A549 (cell line): ENCODE results near the gene IKZF3. TPM values are rescaled to one million over a fixed set of nuclear protein-coding genes. Genes with fewer than 3 reads are reported as not detected.

Experiments used
- ATAC-seq, 2 experiments: fragments of 200-7000 bp in 1 of 2; fragments of >200 bp in 1 of 2; cut with Nextera tagmentation in 1 of 2; cut with Tn5 transposase in 1 of 2; 3 replicates each; pipeline versions ENCODE4 v1.8.0 to v1.9.1; 2018 to 2020; ENCODE audit warnings: mild to moderate bottlenecking in 1 of 2, moderate library complexity in 1 of 2
- CTCF ChIA-PET: fragments of 300-600 bp; sonication (Branson Sonifier 250); formaldehyde crosslinking; extraction: SDS; loops from one replicate; lab custom pipeline; 2021; ENCODE audit warnings: antibody characterized with exemption, inconsistent platforms; lab: Yijun Ruan, JAX
- POLR2A ChIA-PET: fragments of 350-600 bp; formaldehyde crosslinking; extraction: SDS; loops from one replicate; lab custom pipeline; 2021; ENCODE audit warnings: antibody characterized with exemption, inconsistent platforms; lab: Yijun Ruan, JAX
- DNase-seq, 2 experiments: peaks; one replicate each; pipeline versions ENCODE4 v3.0.0 to v3.0.0-alpha.2; 2011 to 2016; ENCODE audit warnings: low read depth in 1 of 2, low spot score in 1 of 2
- FAIRE-seq: peaks from 2 replicates; lab custom pipeline; 2011; peaks lifted over from hg19 to GRCh38; lab: Jason Lieb, UNC
- H3K27ac ChIP-seq, 2 experiments: fragments of >200 bp; sonication (Bioruptor Twin); formaldehyde crosslinking; 3 replicates each; pipeline ENCODE4 v1.5.1; 2016 to 2017
- H3K4me1 ChIP-seq: fragments of >200 bp; sonication (Bioruptor Twin); formaldehyde crosslinking; 3 replicates; pipeline ENCODE4 v1.6.1; 2016
- H3K4me2 ChIP-seq: fragments of >200 bp; sonication (Bioruptor Twin); formaldehyde crosslinking; 3 replicates; pipeline ENCODE4 v1.6.1; 2016
- H3K4me3 ChIP-seq: fragments of >200 bp; sonication (Bioruptor Twin); formaldehyde crosslinking; 3 replicates; pipeline ENCODE4 v1.5.1; 2016
- H3K9me3 ChIP-seq: fragments of >200 bp; sonication (Bioruptor Twin); formaldehyde crosslinking; 3 replicates; pipeline ENCODE4 v1.6.1; 2016
- ATOH8 ChIP-seq: fragments of 250-450 bp; sonication (Bioruptor Pico); IDR thresholded peaks from 2 replicates; pipeline ENCODE4 v1.5.0; 2020; ENCODE audit warnings: low read depth, mild to moderate bottlenecking, moderate library complexity
- BCL3 ChIP-seq: fragments of >200 bp; sonication (Bioruptor Twin); formaldehyde crosslinking; IDR thresholded peaks from 3 replicates; pipeline ENCODE4 v1.6.1; 2016
- BHLHE40 ChIP-seq: IDR thresholded peaks from 2 replicates; pipeline ENCODE4 v1.6.1; 2012; ENCODE audit warnings: low read depth, low read length, inconsistent platforms
- CBX2 ChIP-seq: fragments of 200-600 bp; sonication (generic); IDR thresholded peaks from 2 replicates; pipeline ENCODE4 v1.6.1; 2016; ENCODE audit warnings: low read depth, mild to moderate bottlenecking, borderline replicate concordance
- E2F6 ChIP-seq: IDR thresholded peaks from 2 replicates; pipeline ENCODE4 v1.6.1; 2012; ENCODE audit warnings: low read depth, borderline replicate concordance
- EHF ChIP-seq: fragments of 250-450 bp; sonication (Bioruptor Pico); IDR thresholded peaks from 2 replicates; pipeline ENCODE4 v1.5.0; 2020; ENCODE audit warnings: mild to moderate bottlenecking
- EHMT2 ChIP-seq: fragments of 200-600 bp; sonication (generic); IDR thresholded peaks from 2 replicates; pipeline ENCODE4 v1.6.1; 2016; ENCODE audit warnings: antibody characterized with exemption, low read depth, mild to moderate bottlenecking, moderate library complexity
- ELK1 ChIP-seq: fragments of 150-350 bp; IDR thresholded peaks from 2 replicates; pipeline ENCODE4 v1.6.1; 2014; ENCODE audit warnings: low read depth, mild to moderate bottlenecking, low read length
- ESRRA ChIP-seq: fragments of 150-350 bp; IDR thresholded peaks from 2 replicates; pipeline ENCODE4 v1.6.1; 2014; ENCODE audit warnings: mild to moderate bottlenecking, low read length, borderline replicate concordance
- FOSB ChIP-seq: fragments of 250-450 bp; sonication (Bioruptor Pico); IDR thresholded peaks from 2 replicates; pipeline ENCODE4 v1.5.0; 2020; ENCODE audit warnings: mild to moderate bottlenecking, moderate library complexity
- FOXS1 ChIP-seq: fragments of 250-450 bp; sonication (Bioruptor Pico); IDR thresholded peaks from 2 replicates; pipeline ENCODE4 v1.5.0; 2020; ENCODE audit warnings: mild to moderate bottlenecking, moderate library complexity
- HOXB13 ChIP-seq: fragments of 250-450 bp; sonication (Bioruptor Pico); IDR thresholded peaks from 2 replicates; pipeline ENCODE4 v1.5.0; 2020; ENCODE audit warnings: low read depth, mild to moderate bottlenecking, moderate library complexity
- HOXB5 ChIP-seq: fragments of 250-450 bp; sonication (Bioruptor Pico); IDR thresholded peaks from 2 replicates; pipeline ENCODE4 v1.5.0; 2020; ENCODE audit warnings: mild to moderate bottlenecking, moderate library complexity
- JUNB ChIP-seq: fragments of >200 bp; sonication (Bioruptor Twin); formaldehyde crosslinking; IDR thresholded peaks from 2 replicates; pipeline ENCODE4 v1.6.1; 2016
- MAX ChIP-seq: IDR thresholded peaks from 2 replicates; pipeline ENCODE4 v1.6.1; 2012
- MAZ ChIP-seq: fragments of 150-350 bp; IDR thresholded peaks from 2 replicates; pipeline ENCODE4 v1.6.1; 2014; ENCODE audit warnings: antibody characterized with exemption, low read depth, low read length, borderline replicate concordance
- POLR2AphosphoS2 ChIP-seq: conservative IDR thresholded peaks from 2 replicates; pipeline ENCODE4 v1.6.1; 2012; ENCODE audit warnings: low read length, improper control_type of control experiment, inconsistent platforms
- TP53 ChIP-seq: fragments of 250-450 bp; sonication (Bioruptor Pico); IDR thresholded peaks from 2 replicates; pipeline ENCODE4 v1.5.0; 2021; ENCODE audit warnings: mild to moderate bottlenecking, moderate library complexity
- USF2 ChIP-seq: fragments of 450-650 bp; IDR thresholded peaks from 2 replicates; pipeline ENCODE4 v1.6.1; 2014; ENCODE audit warnings: antibody characterized with exemption
- ZNF302 ChIP-seq: fragments of 250-450 bp; sonication (Bioruptor Pico); IDR thresholded peaks from 2 replicates; pipeline ENCODE4 v1.9.0; 2021; ENCODE audit warnings: inconsistent platforms, mild to moderate bottlenecking, moderate library complexity
- WGBS: methylation state at CpG from one replicate; pipeline ENCODE4 v1.1.6; 2017; ENCODE audit errors: missing lambda C conversion rate; 5-methylcytosine and 5-hydroxymethylcytosine counted together
- polyA plus RNA-seq, 4 experiments: library from polyadenylated mRNA; depleted of rRNA in 3 of 4; stranded (reverse); fragments of >200 nt; fragmentation: RNase III in 1 of 4; extraction: RNeasy Plus Mini Kit Qiagen cat#74134 plus additional on column Dnase treatment in 1 of 4; gene quantifications; 2 replicates in 3 of 4; 3 replicates in 1 of 4; pipeline ENCODE4 v1.2.3, GENCODE V29; 2011 to 2017

IKZF3 gene
- polyA plus RNA-seq, 2 of the 4 experiments (the other 2 are of a cell fraction) = not detected

- TF ChIP-seq USF2 (no peak), FOSB (CRISPR knock-in tag) (no peak)
Observed at GRCh38 chr17:39761861-39762496, 102.1 kb downstream of the IKZF3 start (continued).

- WGBS = 67% methylated on average over 5 of the region's 5 CpGs
- TF ChIP-seq EHMT2 = no peak
- TF ChIP-seq ELK1 = no peak
- TF ChIP-seq BCL3 = no peak
- TF ChIP-seq POLR2AphosphoS2 = no peak
- no peak for TF ChIP-seq MAZ
- no peak for TF ChIP-seq HOXB13
- TF ChIP-seq BHLHE40 = no peak
- TF ChIP-seq ZNF302 = no peak
- TF ChIP-seq ATOH8 (CRISPR knock-in tag) = no peak
- no peak overlapping the region for H3K27ac ChIP-seq
- no peaks in the 10 kb centered on the region for H3K9me3 ChIP-seq
- H3K4me3 ChIP-seq = no peak overlapping the region
- H3K4me2 ChIP-seq = no peak overlapping the region
- no peaks in the 10 kb centered on the region for H3K4me1 ChIP-seq
- ChIA-PET POLR2A (no interaction called here), CTCF (interaction anchor here (0.9 to 4.9 kb wide), 10 partner anchors 10 to 137 kb away, joined by 3 to 22 read pairs (median 4); partner anchors contain the start of gene MIEN1)
- FAIRE-seq = no peak
- no peak for DNase-seq
- ATAC-seq = no peak
Observed at GRCh38 chr17:39759204-39759603, 104.9 kb downstream of the IKZF3 start.

GRCh38 chr17:39757931-39758873 is 105.9 kb downstream of the IKZF3 start:
- Histone ChIP-seq H3K4me3 (no peak overlapping the region), H3K4me1 (peaks cover 5% of the 10 kb centered on the region; the same call in 2 of the 3 replicates), H3K27ac (no peak overlapping the region), H3K9me3 (no peaks in the 10 kb centered on the region), H3K4me2 (no peak overlapping the region)
- ChIA-PET CTCF (interaction anchor here (1.2 to 4.9 kb wide), 7 partner anchors 9 to 136 kb away, joined by 3 to 22 read pairs (median 7); partner anchors contain the start of gene MIEN1), POLR2A (no interaction called here)
- FAIRE-seq = no peak
- ATAC-seq = no peak
- WGBS = 57% methylated on average over 12 of the region's 12 CpGs
- TF ChIP-seq E2F6 (no peak), CBX2 (no peak), FOXS1 (CRISPR knock-in tag) (no peak), ATOH8 (CRISPR knock-in tag) (no peak), HOXB5 (CRISPR knock-in tag) (no peak), JUNB (no peak), ESRRA (no peak), TP53 (CRISPR knock-in tag) (no peak), MAX (no peak), EHF (no peak)
- TF ChIP-seq, all 56 proteins: peak for 0
- no peak for DNase-seq
